IMR-90 (cell line): ENCODE results near the gene RPS6KA2. TPM values are rescaled to one million over a fixed set of nuclear protein-coding genes. Genes with fewer than 3 reads are reported as not detected.

Source experiments
- ATAC-seq: fragments of 200-7000 bp; cut with Tn5 transposase; 2 replicates; pipeline ENCODE4 v1.9.1; 2020; ENCODE audit warnings: low read depth, mild to moderate bottlenecking, moderate library complexity
- BruUV-seq: library from RNA; stranded (reverse); fragments of 400-500 nt; replicated peaks from 2 replicates; lab custom pipeline; 2021; lab: Mats Ljungman, UMichigan
- CTCF ChIA-PET: fragments of 300-600 bp; formaldehyde crosslinking; extraction: SDS; loops from one replicate; lab custom pipeline; 2021; ENCODE audit warnings: antibody characterized with exemption; lab: Yijun Ruan, JAX
- POLR2A ChIA-PET: fragments of 300-600 bp; sonication (Branson Sonifier 250); formaldehyde crosslinking; loops from one replicate; lab custom pipeline; 2022; ENCODE audit warnings: antibody characterized with exemption; ENCODE audit not compliant: unreplicated experiment; lab: Charles Lee
- DNase-seq: peaks from one replicate; pipeline ENCODE4 v3.0.0; 2013
- H2AFZ ChIP-seq: replicated peaks from 2 replicates; pipeline ENCODE3; 2013; ENCODE audit warnings: low read length, mild to moderate bottlenecking; ENCODE audit not compliant: poor library complexity
- H2AK5ac ChIP-seq: 2 replicates; pipeline ENCODE4 v1.6.1; 2013; ENCODE audit warnings: low read depth, low read length, inconsistent platforms
- H2AK9ac ChIP-seq: replicated peaks from 2 replicates; pipeline ENCODE3; 2013; ENCODE audit warnings: mild to moderate bottlenecking, low read depth, low read length, moderate library complexity; ENCODE audit not compliant: poor library complexity
- H2BK120ac ChIP-seq: 2 replicates; pipeline ENCODE4 v1.6.1; 2013; ENCODE audit warnings: low read depth, low read length, inconsistent platforms
- H2BK15ac ChIP-seq: 3 replicates; pipeline ENCODE4 v1.6.1; 2013; ENCODE audit warnings: low read depth, low read length, inconsistent platforms
- H2BK20ac ChIP-seq: 2 replicates; pipeline ENCODE4 v1.6.1; 2013; ENCODE audit warnings: low read depth, mild to moderate bottlenecking, inconsistent platforms, low read length, moderate library complexity
- H2BK5ac ChIP-seq: 2 replicates; pipeline ENCODE4 v1.6.1; 2013; ENCODE audit warnings: mild to moderate bottlenecking, low read depth, low read length, inconsistent platforms; ENCODE audit not compliant: poor library complexity, severe bottlenecking
- H3K14ac ChIP-seq: replicated peaks from 2 replicates; pipeline ENCODE4 v1.6.1; 2013; ENCODE audit warnings: low read depth, low read length, inconsistent platforms
- H3K18ac ChIP-seq: 2 replicates; pipeline ENCODE4 v1.6.1; 2013; ENCODE audit warnings: low read depth, low read length, control low read depth
- H3K23ac ChIP-seq: 2 replicates; pipeline ENCODE4 v1.6.1; 2013; ENCODE audit warnings: low read depth, low read length, inconsistent platforms
- H3K27ac ChIP-seq: 2 replicates; pipeline ENCODE4 v1.5.1; 2013; ENCODE audit warnings: mild to moderate bottlenecking, control low read depth, low read length; ENCODE audit not compliant: insufficient read depth
- H3K27me3 ChIP-seq: 2 replicates; pipeline ENCODE4 v1.6.1; 2013; ENCODE audit warnings: low read length; ENCODE audit not compliant: control insufficient read depth, insufficient read depth
- H3K36me3 ChIP-seq: 2 replicates; pipeline ENCODE4 v1.6.1; 2013; ENCODE audit warnings: low read length, mixed read lengths; ENCODE audit not compliant: control insufficient read depth, insufficient read depth
- H3K4ac ChIP-seq: 2 replicates; pipeline ENCODE4 v1.6.1; 2013; ENCODE audit warnings: low read depth, low read length, inconsistent platforms
- H3K4me1 ChIP-seq: 2 replicates; pipeline ENCODE4 v1.6.1; 2013; ENCODE audit warnings: low read length, mixed read lengths; ENCODE audit not compliant: control insufficient read depth, insufficient read depth
- H3K4me2 ChIP-seq: 2 replicates; pipeline ENCODE4 v1.6.1; 2013; ENCODE audit warnings: low read depth, mild to moderate bottlenecking, control low read depth, low read length, moderate library complexity
- H3K4me3 ChIP-seq: 2 replicates; pipeline ENCODE4 v1.5.1; 2013; ENCODE audit warnings: low read depth, mild to moderate bottlenecking, control low read depth, low read length, moderate library complexity; ENCODE audit not compliant: insufficient read depth
- H3K56ac ChIP-seq: 2 replicates; pipeline ENCODE4 v1.6.1; 2013; ENCODE audit warnings: low read length, inconsistent platforms; ENCODE audit not compliant: insufficient read depth; ENCODE audit errors: extremely low read depth
- H3K79me1 ChIP-seq, 2 experiments: 2 replicates each; pipeline ENCODE4 v1.6.1; 2013; ENCODE audit warnings: low read length in 2 of 2, inconsistent platforms in 1 of 2, low read depth in 1 of 2
- H3K9ac ChIP-seq: 2 replicates; pipeline ENCODE4 v1.6.1; 2013; ENCODE audit warnings: low read depth, low read length, control low read depth
- H3K9me1 ChIP-seq: 2 replicates; pipeline ENCODE4 v1.6.1; 2013; ENCODE audit warnings: low read length, inconsistent platforms; ENCODE audit not compliant: insufficient read depth
- H3K9me3 ChIP-seq: 2 replicates; pipeline ENCODE4 v1.6.1; 2013; ENCODE audit warnings: low read length; ENCODE audit not compliant: control insufficient read depth, insufficient read depth
- H4K20me1 ChIP-seq: 2 replicates; pipeline ENCODE4 v1.6.1; 2013; ENCODE audit warnings: low read length, inconsistent platforms; ENCODE audit not compliant: insufficient read depth
- H4K5ac ChIP-seq: 2 replicates; pipeline ENCODE4 v1.6.1; 2013; ENCODE audit warnings: mild to moderate bottlenecking, low read depth, low read length, control low read depth
- H4K8ac ChIP-seq, 2 experiments: 2 replicates each; pipeline ENCODE4 v1.6.1; 2013; ENCODE audit warnings: low read depth in 2 of 2, low read length in 2 of 2, control low read depth in 1 of 2, inconsistent platforms in 1 of 2
- H4K91ac ChIP-seq: 2 replicates; pipeline ENCODE4 v1.6.1; 2013; ENCODE audit warnings: low read depth, low read length, inconsistent platforms; ENCODE audit not compliant: insufficient read depth
- CEBPB ChIP-seq: IDR thresholded peaks from 2 replicates; pipeline ENCODE4 v1.6.1; 2012; ENCODE audit warnings: low read depth, low read length, improper control_type of control experiment
- CHD1 ChIP-seq: IDR thresholded peaks from 2 replicates; pipeline ENCODE4 v1.6.1; 2012; ENCODE audit warnings: low read depth, low read length, improper control_type of control experiment
- MAZ ChIP-seq: IDR thresholded peaks from 2 replicates; pipeline ENCODE4 v1.6.1; 2012; ENCODE audit warnings: low read depth, mild to moderate bottlenecking, low read length, improper control_type of control experiment, moderate library complexity, borderline replicate concordance
- NFE2L2 ChIP-seq: fragments of 150-350 bp; IDR thresholded peaks from 2 replicates; pipeline ENCODE4 v1.6.1; 2016; ENCODE audit warnings: low read depth, mild to moderate bottlenecking, low read length
- WGBS, 2 experiments: methylation state at CpG; one replicate each; pipeline versions ENCODE4 v1.1.5 to v1.1.7; 2013; ENCODE audit warnings: missing lambda C conversion rate in 2 of 2; ENCODE audit not compliant: insufficient read length in 1 of 2; ENCODE audit errors: extremely low coverage in 2 of 2; 5-methylcytosine and 5-hydroxymethylcytosine counted together
- dilution Hi-C: fragments of 300-500 bp; cut with HindIII; formaldehyde crosslinking; loops from one replicate; pipeline ENCODE4 v1.14.3; 2018; ENCODE audit warnings: low sequenced_read_pairs; ENCODE audit not compliant: unreplicated experiment
- in situ Hi-C: fragments of 300-500 bp; cut with MboI; formaldehyde crosslinking; loops from 3 replicates; pipeline ENCODE4 v1.14.3; 2019; ENCODE audit warnings: low sequenced_read_pairs, inconsistent platforms, mixed read lengths
- intact Hi-C: fragments of 100-400 bp; cut with micrococcal nuclease; formaldehyde crosslinking; loops from 2 replicates; pipeline ENCODE4 v1.10.0; 2022
- polyA plus RNA-seq, 3 experiments: library from polyadenylated mRNA; depleted of rRNA; stranded (reverse); fragments of >200 nt; gene quantifications; 2 replicates each; pipeline ENCODE4 v1.2.3, GENCODE V29; 2012; ENCODE audit warnings: low replicate concordance in 1 of 3
- total RNA-seq: library from RNA; depleted of rRNA; stranded (reverse); fragments of >200 nt; gene quantifications from 2 replicates; pipeline ENCODE4 v1.2.3, GENCODE V29; 2012

The RPS6KA2 gene
- total and polyA plus RNA-seq, 2 of the 4 experiments (the other 2 are of a cell fraction) = 26.9 to 31.3 TPM

DNA sequence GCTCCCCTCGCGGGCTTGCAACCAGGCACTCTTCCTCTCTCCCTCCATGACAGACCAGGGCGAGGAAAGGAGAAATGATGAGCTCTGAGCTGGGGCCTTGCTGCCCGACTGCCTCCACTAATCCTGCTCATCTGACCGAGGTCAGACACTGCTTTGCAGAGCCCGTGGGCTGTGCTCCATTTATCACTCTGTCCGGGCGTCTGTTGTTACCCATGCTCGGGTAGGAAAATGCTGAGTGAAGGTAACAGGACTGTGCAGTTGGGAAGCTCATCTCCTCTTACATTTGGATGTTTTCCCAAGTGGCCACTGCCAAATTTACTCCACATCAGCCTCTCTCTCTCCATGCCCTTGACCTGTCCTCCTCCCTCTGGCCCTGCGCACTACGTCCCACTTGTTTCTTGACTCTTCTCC is 14.6 kb downstream of the RPS6KA2 start:
- H3K27me3 ChIP-seq = no peaks in the 10 kb centered on the region
- H3K23ac ChIP-seq = no peak overlapping the region
- H2BK20ac ChIP-seq = no peak overlapping the region
- H4K8ac ChIP-seq = no peak overlapping the region
- no TSS peak for BruUV-seq
- peaks cover 21% of the 10 kb centered on the region; the same call in 1 of the 2 replicates for H3K9me1 ChIP-seq
- H3K9me3 ChIP-seq = no peaks in the 10 kb centered on the region
- POLR2A ChIA-PET = no interaction called here
- H3K56ac ChIP-seq = no peak overlapping the region
- H3K9ac ChIP-seq = no peak overlapping the region
- intact Hi-C loops (no loop called here), in situ Hi-C loops (no loop called here), dilution Hi-C loops (no loop called here)
- peaks cover 15% of the 10 kb centered on the region; the same call in 1 of the 2 replicates for H4K20me1 ChIP-seq
- H2BK120ac ChIP-seq = peak overlapping the region; percentile 16; the same call in 1 of the 2 replicates
- no peak overlapping the region for H3K4me3 ChIP-seq
- TF ChIP-seq CHD1 (no peak), CEBPB (no peak), MAZ (no peak), NFE2L2 (no peak)
- peak overlapping the region; percentile 6; the same call in 1 of the 2 replicates for H4K91ac ChIP-seq
- ATAC-seq (no peak), DNase-seq (no peak)
- peak overlapping the region; percentile 15; the same call in 1 of the 2 replicates for H3K18ac ChIP-seq
- H3K4me2 ChIP-seq = no peak overlapping the region
- WGBS, 2 experiments = no CpG with 5 or more reads among the region's 11 CpGs
- peaks cover 36% of the 10 kb centered on the region for H3K4me1 ChIP-seq
- H2AK5ac ChIP-seq = peak overlapping the region; percentile 41
- no peak overlapping the region for H2BK5ac ChIP-seq
- 0 out of 2 replicates have a peak overlapping the region, but pooled peaks have one; percentile 1 for H3K4ac ChIP-seq
- peaks cover 10% of the 10 kb centered on the region; the same call in 1 of the 2 replicates for H3K36me3 ChIP-seq
- H2AFZ ChIP-seq = no peak overlapping the region
- H3K27ac ChIP-seq = no peak overlapping the region
- CTCF ChIA-PET = no interaction called here
- H4K5ac ChIP-seq = no peak overlapping the region; the same call in 1 of the 2 replicates
- no peak overlapping the region for H3K14ac ChIP-seq
- H2BK15ac ChIP-seq = 0 out of 3 replicates have a peak overlapping the region, but pooled peaks have one; percentile 15
- no peak overlapping the region for H2AK9ac ChIP-seq
- H3K79me1 ChIP-seq = peaks cover 34 to 66% of the 10 kb centered on the region in 2 experiments
